ENCODE data around the gene GSG1L2. TPM values are rescaled to one million over a fixed set of nuclear protein-coding genes. Genes with fewer than 3 reads are reported as not detected.

GSG1L2 gene
- total and polyA plus RNA-seq, 2 experiments from 2014 or later = not detected

DNA sequence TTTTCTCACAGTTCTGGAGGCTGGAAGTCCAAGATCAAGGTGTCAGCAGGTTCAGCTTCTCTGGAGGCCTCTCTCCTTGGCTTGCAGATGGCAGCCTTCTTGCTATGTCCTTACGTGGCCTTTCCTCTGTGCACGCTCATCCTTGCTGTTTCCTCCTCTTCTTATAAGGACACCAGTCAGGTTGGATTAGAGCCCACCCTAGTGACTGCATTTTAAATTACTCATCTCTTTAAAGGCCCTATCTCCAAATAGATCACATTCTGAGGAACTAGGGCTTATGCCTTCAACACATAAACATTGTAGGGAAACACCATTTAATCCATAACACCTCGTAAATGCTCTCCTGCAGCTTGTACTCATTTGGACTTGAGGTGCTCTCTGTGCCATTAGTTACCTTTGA, 66.8 kb downstream of the GSG1L2 start:
- no peak overlapping the region for H3K4me2 ChIP-seq
- no peak for TF ChIP-seq EZH2phosphoT487 (IDR thresholded peaks at IDR 0.05; ENCODE audit: low read depth, severe bottlenecking, unreplicated experiment)
- TF ChIP-seq, protein P1, sequence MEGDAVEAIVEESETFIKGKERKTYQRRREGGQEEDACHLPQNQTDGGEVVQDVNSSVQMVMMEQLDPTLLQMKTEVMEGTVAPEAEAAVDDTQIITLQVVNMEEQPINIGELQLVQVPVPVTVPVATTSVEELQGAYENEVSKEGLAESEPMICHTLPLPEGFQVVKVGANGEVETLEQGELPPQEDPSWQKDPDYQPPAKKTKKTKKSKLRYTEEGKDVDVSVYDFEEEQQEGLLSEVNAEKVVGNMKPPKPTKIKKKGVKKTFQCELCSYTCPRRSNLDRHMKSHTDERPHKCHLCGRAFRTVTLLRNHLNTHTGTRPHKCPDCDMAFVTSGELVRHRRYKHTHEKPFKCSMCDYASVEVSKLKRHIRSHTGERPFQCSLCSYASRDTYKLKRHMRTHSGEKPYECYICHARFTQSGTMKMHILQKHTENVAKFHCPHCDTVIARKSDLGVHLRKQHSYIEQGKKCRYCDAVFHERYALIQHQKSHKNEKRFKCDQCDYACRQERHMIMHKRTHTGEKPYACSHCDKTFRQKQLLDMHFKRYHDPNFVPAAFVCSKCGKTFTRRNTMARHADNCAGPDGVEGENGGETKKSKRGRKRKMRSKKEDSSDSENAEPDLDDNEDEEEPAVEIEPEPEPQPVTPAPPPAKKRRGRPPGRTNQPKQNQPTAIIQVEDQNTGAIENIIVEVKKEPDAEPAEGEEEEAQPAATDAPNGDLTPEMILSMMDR (IDR thresholded peaks at IDR 0.05; ENCODE audit: poor library complexity) = no peak
- TF ChIP-seq EZH2 (IDR thresholded peaks at IDR 0.05; ENCODE audit: borderline replicate concordance) = no peak
- WGBS (ENCODE audit: low lambda C conversion rate, missing lambda C conversion rate) = 65% methylated on average over 3 of the region's 3 CpGs

More for the DNA sequence above, 66.8 kb downstream of the GSG1L2 start:
- DNase-seq (ENCODE audit: low spot score) = no peak
- H3K27me3 ChIP-seq = peaks cover 6% of the 10 kb centered on the region
- no peak overlapping the region for H3K4me3 ChIP-seq
- H2AFZ ChIP-seq = no peak overlapping the region
- H3K9me2 ChIP-seq (replicated peaks; ENCODE audit: insufficient read depth) = no peaks in the 10 kb centered on the region
- H3K27ac ChIP-seq = no peak overlapping the region
- no peaks in the 10 kb centered on the region for H3K9me3 ChIP-seq (ENCODE audit: low read depth)
- no peaks in the 10 kb centered on the region for H3K36me3 ChIP-seq (replicated peaks; ENCODE audit: insufficient read depth, low read depth)
- no peaks in the 10 kb centered on the region for H4K20me1 ChIP-seq (ENCODE audit: insufficient read depth, poor library complexity, severe bottlenecking)
- no peaks in the 10 kb centered on the region for H3K79me2 ChIP-seq
- H3K4me1 ChIP-seq (ENCODE audit: insufficient read depth) = no peaks in the 10 kb centered on the region

Other genes with a start within 250 kb of the GSG1L2 start
- gene STX8, start 246.3 kb downstream of the GSG1L2 start, total RNA-seq = 40.6 and 68.8 TPM in 2 replicates
- gene STX8, start 246.3 kb downstream of the GSG1L2 start, polyA plus RNA-seq = 64.7 and 68.5 TPM in 2 replicates
- 0.67 TPM in 1 of 2 replicates, not detected in the other for gene CFAP52, start 245.4 kb downstream of the GSG1L2 start, total RNA-seq
- not detected in 2 replicates for gene CFAP52, start 245.4 kb downstream of the GSG1L2 start, polyA plus RNA-seq
- gene USP43, start 176.6 kb downstream of the GSG1L2 start, total RNA-seq = 3.5 and 5.2 TPM in 2 replicates
- 3.6 and 5.5 TPM in 2 replicates for gene USP43, start 176.6 kb downstream of the GSG1L2 start, polyA plus RNA-seq
- gene DHRS7C, start 30.5 kb downstream of the GSG1L2 start, total RNA-seq = 1.2 TPM in 1 of 2 replicates, not detected in the other
- 0.19 TPM in 1 of 2 replicates, not detected in the other for gene DHRS7C, start 30.5 kb downstream of the GSG1L2 start, polyA plus RNA-seq
- 2.1 and 3.3 TPM in 2 replicates for gene GLP2R, start 3.8 kb upstream of the GSG1L2 start, total RNA-seq
- 1.5 and 2.3 TPM in 2 replicates for gene GLP2R, start 3.8 kb upstream of the GSG1L2 start, polyA plus RNA-seq
- gene RCVRN, start 83.2 kb upstream of the GSG1L2 start, total RNA-seq = 0.07 TPM in 1 of 2 replicates, not detected in the other
- gene RCVRN, start 83.2 kb upstream of the GSG1L2 start, polyA plus RNA-seq = 0.50 TPM in 1 of 2 replicates, not detected in the other

All from hepatocyte (in vitro differentiated cells).